ENCODE measurements around the gene EDEM2.
"Not testable (repeated sequence)": the region's sequence is repeated elsewhere in the genome, so short reads cannot be mapped to it uniquely, and the experiment has no call there.

The EDEM2 gene

GRCh38 chr20:35165221-35166185 is 18.4 kb upstream of the EDEM2 start:
- in situ Hi-C loops (cut with HindIII; ENCODE audit: low pct_ligation_motif_present, low sequenced_read_pairs): no loop called here

DNA sequence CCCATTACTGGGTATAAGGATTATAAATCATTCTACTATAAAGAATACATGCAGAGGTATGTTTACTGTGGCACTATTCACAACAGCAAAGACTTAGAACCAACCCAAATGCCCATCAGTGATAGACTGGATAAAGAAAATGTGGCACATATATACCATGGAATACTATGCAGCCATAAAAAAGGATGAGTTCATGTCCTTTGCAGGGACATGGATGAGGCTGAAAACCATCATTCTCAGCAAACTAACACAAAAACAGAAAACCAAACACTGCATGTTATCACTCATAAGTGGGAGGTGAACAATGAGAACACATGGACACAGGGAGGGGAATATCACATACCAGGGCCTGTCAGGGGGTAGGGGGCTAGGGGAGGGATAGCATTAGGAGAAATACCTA is 17.4 kb upstream of the EDEM2 start:
- in situ Hi-C loops (cut with HindIII; ENCODE audit: low pct_ligation_motif_present, low sequenced_read_pairs); H3K27ac ChIP-seq: not testable (repeated sequence)

More at GRCh38 chr20:35165221-35166185, 18.4 kb upstream of the EDEM2 start:
- no peak overlapping the region for H3K4me3 ChIP-seq (ENCODE audit: low read depth, low read length)
- TF ChIP-seq, protein P1, sequence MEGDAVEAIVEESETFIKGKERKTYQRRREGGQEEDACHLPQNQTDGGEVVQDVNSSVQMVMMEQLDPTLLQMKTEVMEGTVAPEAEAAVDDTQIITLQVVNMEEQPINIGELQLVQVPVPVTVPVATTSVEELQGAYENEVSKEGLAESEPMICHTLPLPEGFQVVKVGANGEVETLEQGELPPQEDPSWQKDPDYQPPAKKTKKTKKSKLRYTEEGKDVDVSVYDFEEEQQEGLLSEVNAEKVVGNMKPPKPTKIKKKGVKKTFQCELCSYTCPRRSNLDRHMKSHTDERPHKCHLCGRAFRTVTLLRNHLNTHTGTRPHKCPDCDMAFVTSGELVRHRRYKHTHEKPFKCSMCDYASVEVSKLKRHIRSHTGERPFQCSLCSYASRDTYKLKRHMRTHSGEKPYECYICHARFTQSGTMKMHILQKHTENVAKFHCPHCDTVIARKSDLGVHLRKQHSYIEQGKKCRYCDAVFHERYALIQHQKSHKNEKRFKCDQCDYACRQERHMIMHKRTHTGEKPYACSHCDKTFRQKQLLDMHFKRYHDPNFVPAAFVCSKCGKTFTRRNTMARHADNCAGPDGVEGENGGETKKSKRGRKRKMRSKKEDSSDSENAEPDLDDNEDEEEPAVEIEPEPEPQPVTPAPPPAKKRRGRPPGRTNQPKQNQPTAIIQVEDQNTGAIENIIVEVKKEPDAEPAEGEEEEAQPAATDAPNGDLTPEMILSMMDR (IDR thresholded peaks at IDR 0.05; ENCODE audit: low read depth, low read length, missing control alignments): no peak
- DNase-seq: no peak
- H3K27me3 ChIP-seq (replicated peaks): no peaks in the 10 kb centered on the region
- no peaks in the 10 kb centered on the region for H3K36me3 ChIP-seq (replicated peaks)
- H3K27ac ChIP-seq: no peak overlapping the region

GRCh38 chr20:35160341-35160740 is 13.2 kb upstream of the EDEM2 start:
- H3K27ac ChIP-seq; H3K36me3 ChIP-seq (replicated peaks); in situ Hi-C loops (cut with HindIII; ENCODE audit: low pct_ligation_motif_present, low sequenced_read_pairs); H3K4me3 ChIP-seq (ENCODE audit: low read depth, low read length); H3K27me3 ChIP-seq (replicated peaks); DNase-seq: not testable (repeated sequence)

More for the DNA sequence above, 17.4 kb upstream of the EDEM2 start:
- not testable (repeated sequence) for DNase-seq; H3K27me3 ChIP-seq (replicated peaks); H3K4me3 ChIP-seq (ENCODE audit: low read depth, low read length); H3K36me3 ChIP-seq (replicated peaks)

DNA sequence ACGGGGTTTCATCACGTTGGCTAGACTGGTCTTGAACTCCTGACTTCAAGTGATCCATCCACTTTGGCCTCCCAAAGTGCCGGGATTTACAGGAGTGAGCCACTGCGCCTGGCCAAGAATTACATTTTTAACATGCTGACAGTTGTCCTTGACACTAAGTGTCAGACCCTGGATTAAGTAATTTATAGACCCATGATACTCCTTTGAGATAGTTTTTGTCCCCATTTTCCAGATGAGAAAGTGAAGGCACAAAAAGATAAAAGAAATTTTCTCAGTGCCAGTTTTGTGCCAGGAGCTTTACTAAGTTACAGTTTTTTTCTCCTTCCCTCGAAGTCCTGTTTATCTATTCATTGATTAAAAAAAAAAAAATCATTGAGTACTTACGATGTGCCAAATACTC is 9.8 kb upstream of the EDEM2 start:
- no peak overlapping the region for H3K27ac ChIP-seq
- TF ChIP-seq, protein P1 (IDR thresholded peaks at IDR 0.05; ENCODE audit: low read depth, low read length, missing control alignments): no peak
- in situ Hi-C loops (cut with HindIII; ENCODE audit: low pct_ligation_motif_present, low sequenced_read_pairs): no loop called here

GRCh38 chr20:35155936-35156335 is 8.8 kb upstream of the EDEM2 start:
- no peaks in the 10 kb centered on the region for H3K36me3 ChIP-seq (replicated peaks)
- no peak overlapping the region for H3K4me3 ChIP-seq (ENCODE audit: low read depth, low read length)
- TF ChIP-seq, protein P1 (IDR thresholded peaks at IDR 0.05; ENCODE audit: low read depth, low read length, missing control alignments): no peak
- no peaks in the 10 kb centered on the region for H3K27me3 ChIP-seq (replicated peaks)
- in situ Hi-C loops (cut with HindIII; ENCODE audit: low pct_ligation_motif_present, low sequenced_read_pairs): no loop called here
- DNase-seq: no peak
- H3K27ac ChIP-seq: no peak overlapping the region

More for the DNA sequence above, 9.8 kb upstream of the EDEM2 start:
- H3K27me3 ChIP-seq (replicated peaks): no peaks in the 10 kb centered on the region
- H3K4me3 ChIP-seq (ENCODE audit: low read depth, low read length): no peak overlapping the region
- no peaks in the 10 kb centered on the region for H3K36me3 ChIP-seq (replicated peaks)
- DNase-seq: no peak

GRCh38 chr20:35151736-35152135 is 4.6 kb upstream of the EDEM2 start:
- Histone ChIP-seq H3K36me3 (replicated peaks) (no peaks in the 10 kb centered on the region), H3K27me3 (replicated peaks) (no peaks in the 10 kb centered on the region), H3K4me3 (ENCODE audit: low read depth, low read length) (no peak overlapping the region), H3K27ac (no peak overlapping the region)
- in situ Hi-C loops (cut with HindIII; ENCODE audit: low pct_ligation_motif_present, low sequenced_read_pairs): no loop called here
- DNase-seq: no peak
- TF ChIP-seq, protein P1 (IDR thresholded peaks at IDR 0.05; ENCODE audit: low read depth, low read length, missing control alignments): no peak
